ENCODE measurements around the gene ERICH4. TPM values are rescaled to one million over a fixed set of nuclear protein-coding genes. Genes with fewer than 3 reads are reported as not detected.

ERICH4 gene
- total and polyA plus RNA-seq, 9 of the 15 experiments (the other 6 are each of a cell fraction or from before 2014, with no cell fraction given), result not detected

- TF ChIP-seq PKNOX1 (IDR thresholded peaks at IDR 0.05), result peak; percentile 32
- no peak for TF ChIP-seq ELF1 (tag; IDR thresholded peaks at IDR 0.05)
- TF ChIP-seq NBN (IDR thresholded peaks at IDR 0.05; ENCODE audit: low read depth), result peak; percentile 80; the same call in 1 of the 2 replicates
- peak; percentile 62; the same call in 1 of the 2 replicates for TF ChIP-seq ZEB2 (IDR thresholded peaks at IDR 0.05)
- no peak for TF ChIP-seq KDM5B (IDR thresholded peaks at IDR 0.05; ENCODE audit: insufficient replicate concordance, low read depth, low read length)
- peak; percentile 45; the same call in 1 of the 2 replicates for TF ChIP-seq ZBTB5 (IDR thresholded peaks at IDR 0.05)
- TF ChIP-seq ESRRA (IDR thresholded peaks at IDR 0.05; ENCODE audit: borderline replicate concordance, low read depth), result peak; percentile 37; the same call in 1 of the 2 replicates
- TF ChIP-seq CREB3 (tag; conservative IDR thresholded peaks at IDR 0.05; ENCODE audit: low read depth), result no peak
- no peak for TF ChIP-seq WHSC1 (IDR thresholded peaks at IDR 0.05; ENCODE audit: low read length)
- no peak for TF ChIP-seq ILF3 (IDR thresholded peaks at IDR 0.05; ENCODE audit: borderline replicate concordance)
- TF ChIP-seq MAX (CRISPR knock-in tag; IDR thresholded peaks at IDR 0.05), result peak; percentile 31; the same call in 1 of the 2 replicates
- TF ChIP-seq CBFA2T3 (IDR thresholded peaks at IDR 0.05), result peak; percentile 45; the same call in 1 of the 2 replicates
- no peak for TF ChIP-seq TARDBP (IDR thresholded peaks at IDR 0.05)
- TF ChIP-seq SMARCC2 (IDR thresholded peaks at IDR 0.05; ENCODE audit: low read depth), result peak; percentile 36; the same call in 1 of the 2 replicates
- TF ChIP-seq NFRKB (IDR thresholded peaks at IDR 0.05; ENCODE audit: low read depth), result peak; percentile 67; the same call in 1 of the 2 replicates
Measured at GRCh38 chr19:41427647-41428480, 15.1 kb upstream of the ERICH4 start (continued).
